OCI-LY3 (cell line): ENCODE results near the gene ARHGAP6.

Source experiments
- H2AFZ ChIP-seq: fragments of 200-600, 300-600 bp; shearing (Covaris generic); 2 replicates; pipeline ENCODE4 v1.6.0; 2014; ENCODE audit warnings: antibody characterized with exemption, low read depth, low read length
- H3K27ac ChIP-seq: fragments of 200-600, 300-600 bp; sonication (generic); 2 replicates; pipeline ENCODE4 v1.5.1; 2014; ENCODE audit warnings: mild to moderate bottlenecking, low read length, moderate library complexity, mixed read lengths
- H3K27me3 ChIP-seq: fragments of 200-600, 300-600 bp; sonication (generic); 2 replicates; pipeline ENCODE4 v1.6.1; 2014; ENCODE audit warnings: low read depth, low read length, mixed read lengths
- H3K36me3 ChIP-seq: fragments of 200-600, 300-600 bp; sonication (generic); replicated peaks from 2 replicates; pipeline ENCODE3; 2014; ENCODE audit warnings: low read depth, low read length, mixed read lengths
- H3K4me1 ChIP-seq: fragments of 300-600, 200-600 bp; sonication (generic); 2 replicates; pipeline ENCODE4 v1.6.1; 2014; ENCODE audit warnings: low read length, mixed read lengths
- H3K4me2 ChIP-seq: fragments of 200-600, 300-600 bp; sonication (generic); 2 replicates; pipeline ENCODE4 v1.6.1; 2014; ENCODE audit warnings: low read length, mixed read lengths
- H3K4me3 ChIP-seq: fragments of 300-600, 200-600 bp; sonication (generic); 2 replicates; pipeline ENCODE4 v1.5.1; 2014; ENCODE audit warnings: antibody characterized with exemption, mild to moderate bottlenecking, low read length, moderate library complexity
- H3K79me2 ChIP-seq: fragments of 300-600, 200-600 bp; shearing (Covaris generic); 2 replicates; pipeline ENCODE4 v1.6.1; 2014; ENCODE audit warnings: mild to moderate bottlenecking, low read length, mixed read lengths
- H3K9ac ChIP-seq: fragments of 300-600, 200-600 bp; shearing (Covaris generic); 2 replicates; pipeline ENCODE4 v1.6.0; 2014; ENCODE audit warnings: mild to moderate bottlenecking, low read length, moderate library complexity
- H3K9me3 ChIP-seq: fragments of 200-600, 300-600 bp; shearing (Covaris generic); 2 replicates; pipeline ENCODE4 v1.6.1; 2014; ENCODE audit warnings: low read length, mixed read lengths; ENCODE audit not compliant: insufficient read depth
- H4K20me1 ChIP-seq: fragments of 200-600, 300-600 bp; sonication (generic); 2 replicates; pipeline ENCODE4 v1.6.1; 2016; ENCODE audit warnings: low read length, mixed read lengths; ENCODE audit not compliant: insufficient read depth
- CTCF ChIP-seq: fragments of 200-600, 300-600 bp; sonication (generic); IDR thresholded peaks from 2 replicates; pipeline ENCODE4 v1.5.1; 2014; ENCODE audit warnings: antibody characterized with exemption, low read length, low read depth
- EZH2phosphoT487 ChIP-seq: fragments of 200-600 bp; shearing (Covaris generic); IDR thresholded peaks from 2 replicates; pipeline ENCODE4 v1.6.1; 2018; ENCODE audit warnings: antibody characterized with exemption, mixed run types, low read depth

ARHGAP6 gene

GRCh38 chrX:11670316-11670715 is 4.6 kb upstream of the ARHGAP6 start:
- peaks cover 8% of the 10 kb centered on the region; the same call in 1 of the 2 replicates for H3K27me3 ChIP-seq

GRCh38 chrX:11666952-11667685 is 1.4 kb upstream of the ARHGAP6 start:
- H3K9me3 ChIP-seq = no peaks in the 10 kb centered on the region
- peak overlapping the region; percentile 23; the same call in 1 of the 2 replicates for H3K4me3 ChIP-seq
- H3K4me1 ChIP-seq = no peaks in the 10 kb centered on the region; the same call in 1 of the 2 replicates
- H3K27me3 ChIP-seq = peaks cover 8% of the 10 kb centered on the region; the same call in 1 of the 2 replicates
- peak overlapping the region; percentile 32 for H3K4me2 ChIP-seq
- no peaks in the 10 kb centered on the region for H3K36me3 ChIP-seq
- H3K79me2 ChIP-seq = no peaks in the 10 kb centered on the region
- no peak overlapping the region for H3K27ac ChIP-seq
- no peak for TF ChIP-seq EZH2phosphoT487
- no peak for TF ChIP-seq CTCF
- H2AFZ ChIP-seq = no peak overlapping the region
- H4K20me1 ChIP-seq = no peaks in the 10 kb centered on the region
- H3K9ac ChIP-seq = no peak overlapping the region

More at GRCh38 chrX:11670316-11670715, 4.6 kb upstream of the ARHGAP6 start:
- Histone ChIP-seq H2AFZ (no peak overlapping the region), H3K79me2 (no peaks in the 10 kb centered on the region), H3K36me3 (no peaks in the 10 kb centered on the region), H3K9me3 (no peaks in the 10 kb centered on the region), H3K9ac (no peak overlapping the region), H3K27ac (no peak overlapping the region), H3K4me3 (no peak overlapping the region), H4K20me1 (no peaks in the 10 kb centered on the region), H3K4me1 (no peaks in the 10 kb centered on the region; the same call in 1 of the 2 replicates), H3K4me2 (no peak overlapping the region)
- TF ChIP-seq CTCF = no peak
- no peak for TF ChIP-seq EZH2phosphoT487

- H3K27me3 ChIP-seq = peaks cover 5% of the 10 kb centered on the region; the same call in 1 of the 2 replicates
- no peaks in the 10 kb centered on the region for H3K9me3 ChIP-seq
- H3K4me2 ChIP-seq = peak overlapping the region; percentile 22; the same call in 1 of the 2 replicates
- H3K79me2 ChIP-seq = no peaks in the 10 kb centered on the region
- H4K20me1 ChIP-seq = no peaks in the 10 kb centered on the region
- H3K27ac ChIP-seq = no peak overlapping the region
- no peaks in the 10 kb centered on the region; the same call in 1 of the 2 replicates for H3K4me1 ChIP-seq
- no peak overlapping the region for H2AFZ ChIP-seq
- H3K4me3 ChIP-seq = no peak overlapping the region
- H3K36me3 ChIP-seq = no peaks in the 10 kb centered on the region
- no peak overlapping the region for H3K9ac ChIP-seq
- no peak for TF ChIP-seq EZH2phosphoT487
These were observed 444 bp upstream of the ARHGAP6 start for GRCh38 chrX:11666164-11666563.

GRCh38 chrX:11664211-11665167 is 1.2 kb downstream of the ARHGAP6 start:
- Histone ChIP-seq H3K9ac (no peak overlapping the region), H2AFZ (no peak overlapping the region), H3K79me2 (no peaks in the 10 kb centered on the region), H3K4me3 (no peak overlapping the region), H3K4me1 (peaks cover under 1% of the 10 kb centered on the region; the same call in 1 of the 2 replicates), H3K27ac (no peak overlapping the region), H4K20me1 (no peaks in the 10 kb centered on the region), H3K9me3 (no peaks in the 10 kb centered on the region), H3K36me3 (no peaks in the 10 kb centered on the region), H3K27me3 (peaks cover 10% of the 10 kb centered on the region), H3K4me2 (no peak overlapping the region)
- TF ChIP-seq EZH2phosphoT487 = no peak
- no peak for TF ChIP-seq CTCF
